GM21723 (cell line): ENCODE measurements around the gene GNG12.

ENCODE experiments used
- ATAC-seq: cut with Tn5 transposase; IDR thresholded peaks from one replicate; pipeline ENCODE4 v1.9.1; 2021; ENCODE audit warnings: mild to moderate bottlenecking, moderate library complexity; ENCODE audit not compliant: unreplicated experiment

Gene GNG12

DNA sequence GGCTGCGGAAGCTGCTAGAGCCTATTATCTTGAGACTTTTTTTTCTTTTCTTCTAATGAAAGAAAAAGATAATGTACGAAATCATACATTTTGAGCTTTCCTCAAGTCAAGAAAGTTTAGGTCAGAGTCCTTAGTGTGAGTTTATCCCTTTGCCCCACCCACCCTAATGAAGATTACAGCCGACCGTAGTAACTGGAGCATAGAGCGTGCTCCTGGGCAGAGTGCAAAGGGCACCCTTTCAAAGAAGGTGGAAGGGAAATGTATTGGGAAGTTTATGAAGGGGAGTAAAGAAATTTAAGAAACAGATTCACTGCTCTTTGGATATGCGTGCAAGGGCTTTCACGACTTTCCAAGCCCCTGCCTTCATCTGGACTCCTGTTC is 17.2 kb downstream of the GNG12 start:
- ATAC-seq = no peak

DNA sequence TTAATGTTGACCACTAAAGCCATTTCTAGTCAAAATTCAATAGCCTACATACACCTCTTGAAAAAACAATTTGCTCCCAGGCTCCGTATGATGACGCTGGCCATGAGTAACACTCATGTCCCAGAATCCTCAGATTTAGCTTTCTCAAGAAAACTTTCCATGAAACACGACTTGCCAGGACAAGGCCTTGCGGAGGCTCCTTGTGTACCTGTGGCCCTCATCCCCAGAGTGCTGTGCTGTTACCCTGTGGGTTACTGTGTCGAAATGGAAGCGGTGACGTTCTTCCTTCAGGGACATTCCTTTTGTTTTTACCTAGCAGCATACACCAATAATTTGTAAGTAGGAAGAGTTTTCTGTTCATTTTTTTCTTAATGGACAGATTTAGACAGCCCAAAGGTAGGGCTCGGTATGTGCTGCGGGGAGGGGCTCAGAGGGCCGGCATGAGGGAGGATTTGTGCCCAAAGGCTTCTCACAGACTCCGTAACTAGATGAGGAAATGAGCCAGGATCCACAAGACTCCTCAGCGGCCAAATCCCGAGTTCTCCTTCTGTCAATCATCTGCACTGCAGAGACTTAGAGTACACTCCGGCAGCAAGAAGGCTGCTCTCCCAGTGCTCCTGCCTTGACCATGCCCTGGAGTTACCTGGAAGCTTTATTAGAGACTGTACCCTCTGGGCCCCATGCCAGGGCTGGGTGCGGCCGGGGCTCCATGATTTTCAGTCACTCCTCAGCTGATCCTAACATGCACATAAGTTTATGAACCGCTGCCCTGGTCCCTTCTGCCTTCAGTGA is 17.8 kb downstream of the GNG12 start:
- ATAC-seq = no peak

DNA sequence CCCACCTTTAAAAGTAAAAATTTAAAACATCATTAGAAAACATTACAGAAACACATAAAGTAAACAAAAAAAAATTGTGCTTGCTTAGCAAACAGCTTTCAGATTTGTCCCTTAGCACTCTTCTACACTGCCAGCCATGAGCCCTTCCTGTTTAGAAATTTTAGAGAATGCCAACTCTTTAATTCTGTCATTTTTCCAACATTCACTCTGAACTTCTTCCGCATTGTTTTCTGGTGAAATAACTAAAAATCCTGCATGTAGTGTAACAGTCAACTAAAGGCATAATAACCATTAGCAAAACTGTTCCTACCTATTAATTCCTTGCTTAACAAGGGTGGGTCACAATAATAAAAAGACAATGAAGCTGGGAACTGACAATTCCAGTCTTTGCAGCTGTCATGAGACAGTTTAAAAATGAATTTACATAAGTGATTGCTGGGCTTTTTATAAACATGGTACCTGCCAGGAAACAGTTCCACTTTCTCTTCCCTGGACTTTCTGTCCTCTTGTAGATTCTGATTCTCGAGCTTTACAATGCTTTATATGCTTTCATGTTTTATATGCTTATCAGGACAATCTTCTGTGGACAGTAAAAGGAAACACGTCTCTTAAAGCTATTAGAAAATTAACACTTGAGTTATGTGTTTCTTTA is 19.0 kb downstream of the GNG12 start:
- no peak for ATAC-seq

DNA sequence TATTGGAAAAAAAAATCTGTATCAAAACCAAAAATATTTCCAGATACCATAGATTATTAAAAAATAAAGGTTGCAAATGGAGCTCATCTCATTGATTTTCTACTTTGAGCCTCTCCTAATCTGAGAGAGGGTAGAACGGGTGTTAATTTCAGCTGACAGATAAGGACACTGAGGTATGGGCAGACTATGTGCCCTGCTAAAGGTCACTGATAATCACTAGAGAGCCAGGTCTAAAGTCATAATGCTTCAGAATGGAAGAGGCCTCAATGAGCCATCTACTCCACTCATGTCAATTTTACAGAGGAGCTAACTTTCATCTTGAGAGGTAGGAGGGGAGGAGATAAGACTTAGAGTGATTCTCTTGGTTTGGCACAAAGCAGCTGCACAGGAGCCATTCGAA is 21.0 kb downstream of the GNG12 start:
- ATAC-seq = no peak

DNA sequence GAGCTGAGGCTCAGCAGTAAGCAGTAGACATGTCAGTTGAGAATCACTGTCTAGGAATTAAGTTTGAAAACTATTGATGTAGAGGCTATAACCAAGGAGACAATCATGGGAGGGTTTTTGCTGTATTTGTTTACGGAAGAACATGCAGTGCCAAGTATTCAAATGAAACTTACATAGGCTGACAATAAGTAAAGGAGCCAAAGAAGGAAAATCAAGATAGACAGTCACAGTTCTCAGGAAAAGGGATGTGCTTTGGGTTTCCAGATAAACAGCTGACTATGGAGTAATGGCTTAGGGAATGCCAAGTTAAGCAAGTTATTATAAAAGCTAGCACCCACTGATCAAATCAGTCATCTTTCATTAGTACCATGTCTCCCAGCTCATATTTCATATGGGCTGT is 21.5 kb downstream of the GNG12 start:
- ATAC-seq = no peak

DNA sequence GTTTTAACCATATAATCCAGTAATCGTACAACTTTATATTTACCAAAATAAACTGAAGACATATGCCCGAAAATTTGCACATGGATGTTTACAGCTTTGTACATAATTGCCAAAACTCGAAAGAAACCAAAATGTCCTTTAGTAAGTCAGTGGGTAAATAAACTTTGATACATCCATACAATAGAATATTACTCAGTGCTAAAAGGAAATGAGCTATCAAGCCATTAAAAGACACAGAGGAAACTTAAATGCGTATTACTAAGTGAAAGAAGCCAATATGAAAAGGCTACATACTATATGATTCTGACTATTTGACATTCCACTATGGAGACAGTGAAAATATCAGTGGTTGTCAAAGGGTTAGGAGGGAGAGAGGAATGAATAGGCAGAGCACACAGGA is 23.4 kb downstream of the GNG12 start:
- ATAC-seq = no peak

DNA sequence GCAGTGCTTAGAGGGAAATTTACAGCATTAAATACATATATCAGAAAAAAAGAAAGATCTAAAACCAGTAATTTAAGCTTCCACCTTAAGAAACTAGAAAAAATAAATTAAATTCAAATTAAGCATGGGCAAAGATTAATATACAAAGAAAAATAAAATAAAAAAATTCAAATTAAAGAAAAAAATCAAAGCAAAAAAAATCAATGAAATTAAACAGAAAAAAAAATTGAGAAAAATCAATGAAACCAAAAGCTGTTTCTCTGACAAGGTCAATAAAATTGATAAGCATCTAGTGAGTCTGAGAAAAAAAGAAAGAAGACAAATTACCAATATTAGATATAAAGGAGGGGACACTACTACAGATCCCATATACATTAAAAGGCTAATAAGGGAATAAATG is 26.0 kb downstream of the GNG12 start:
- no peak for ATAC-seq

DNA sequence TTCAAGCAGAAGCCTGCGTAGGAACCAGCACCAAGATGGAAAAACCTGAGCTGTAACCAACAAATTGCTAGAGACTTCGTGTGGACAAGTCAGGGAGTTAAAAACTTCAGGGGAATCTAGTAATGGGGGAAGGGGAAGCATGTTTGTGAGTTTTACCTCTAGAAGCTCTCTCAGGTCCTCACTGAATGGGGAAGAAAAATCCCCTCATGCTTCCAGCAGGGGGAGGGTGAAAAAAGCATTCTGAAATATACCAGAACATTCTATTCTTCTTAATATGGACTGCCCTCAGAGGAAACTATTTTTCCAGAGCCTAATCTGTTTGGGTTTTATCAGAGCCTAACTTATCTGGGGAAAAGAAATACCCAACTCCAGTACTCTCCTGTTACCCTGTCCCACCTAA is 28.6 kb downstream of the GNG12 start:
- no peak for ATAC-seq

DNA sequence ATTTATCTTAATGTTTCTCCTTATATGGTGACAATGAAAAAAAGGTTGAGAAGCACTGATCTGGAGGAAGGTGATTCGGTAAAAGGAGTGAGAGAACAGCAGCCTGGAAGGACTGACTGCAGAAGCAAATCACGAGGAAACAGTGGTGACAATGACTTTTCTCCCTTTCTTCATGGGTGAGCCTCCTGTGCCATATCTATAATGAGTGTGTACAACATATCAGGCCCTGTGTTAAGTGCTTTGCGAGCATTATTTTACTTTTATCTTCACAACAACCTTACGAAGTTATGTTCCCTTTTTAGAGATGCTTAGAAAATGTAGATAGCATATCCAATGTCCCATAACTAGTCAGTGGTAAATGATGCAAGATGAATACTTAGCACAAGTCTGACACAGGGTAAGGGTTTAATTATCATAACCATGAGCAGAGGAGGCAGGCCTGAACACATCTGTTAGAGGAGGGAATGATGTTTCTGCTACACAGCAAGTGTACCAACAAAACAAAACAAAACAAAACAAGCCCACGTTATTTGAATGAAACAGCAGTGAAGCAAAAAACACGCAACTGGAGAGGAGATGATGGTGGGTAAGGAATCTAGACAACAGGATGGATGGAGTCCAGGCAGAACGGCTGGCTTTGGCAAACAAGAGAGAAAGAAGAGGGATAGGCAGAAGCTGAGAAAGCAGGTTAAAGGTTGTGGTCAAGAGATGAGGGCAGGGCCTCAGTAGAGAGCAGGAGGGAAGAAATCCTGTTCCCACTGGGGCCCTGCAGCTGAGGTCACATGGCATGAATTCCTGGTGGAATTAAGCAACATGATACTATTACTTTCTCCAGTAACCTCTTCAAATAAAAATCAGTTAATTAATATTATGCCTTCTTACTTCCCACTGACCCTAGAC is 29.6 kb downstream of the GNG12 start:
- ATAC-seq = no peak

DNA sequence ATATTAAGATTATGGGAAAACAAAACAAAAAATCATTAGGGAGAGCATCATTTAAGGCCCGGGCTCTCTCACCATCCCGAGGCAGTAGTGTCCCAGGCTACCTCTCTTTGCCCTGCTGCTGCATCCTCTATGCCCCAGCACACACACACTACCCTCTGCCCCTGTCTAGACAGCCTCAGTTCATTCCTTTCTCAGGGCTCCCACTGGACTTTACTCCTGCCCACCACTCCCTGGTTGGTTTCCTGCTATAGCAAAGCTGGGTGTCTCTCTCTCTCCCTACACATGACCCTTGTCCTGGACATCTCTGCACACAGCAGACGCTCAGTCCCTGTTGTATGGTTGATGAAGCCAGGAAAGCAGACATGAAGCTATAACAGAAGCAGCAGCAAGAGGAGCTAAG is 30.7 kb downstream of the GNG12 start:
- ATAC-seq = no peak

DNA sequence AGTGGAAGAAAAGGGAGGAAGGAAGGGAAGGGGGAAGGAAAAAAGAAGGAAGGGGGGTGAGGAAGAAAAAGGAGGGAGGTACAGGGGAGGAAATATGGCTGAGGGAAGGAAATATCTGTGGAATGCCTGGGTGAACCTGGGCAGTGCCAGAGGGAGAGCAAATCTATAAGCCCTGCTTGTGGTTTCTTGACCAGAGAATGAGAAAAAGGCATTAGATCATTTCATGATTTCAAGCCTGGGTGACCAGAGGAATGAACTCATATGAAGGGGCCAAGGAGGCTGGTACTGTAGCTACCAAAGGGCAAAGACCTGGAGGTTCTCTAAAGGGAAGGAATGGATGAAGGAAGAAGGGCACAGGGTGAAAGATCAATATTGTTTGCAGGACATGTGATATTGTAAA is 31.4 kb downstream of the GNG12 start:
- no peak for ATAC-seq

DNA sequence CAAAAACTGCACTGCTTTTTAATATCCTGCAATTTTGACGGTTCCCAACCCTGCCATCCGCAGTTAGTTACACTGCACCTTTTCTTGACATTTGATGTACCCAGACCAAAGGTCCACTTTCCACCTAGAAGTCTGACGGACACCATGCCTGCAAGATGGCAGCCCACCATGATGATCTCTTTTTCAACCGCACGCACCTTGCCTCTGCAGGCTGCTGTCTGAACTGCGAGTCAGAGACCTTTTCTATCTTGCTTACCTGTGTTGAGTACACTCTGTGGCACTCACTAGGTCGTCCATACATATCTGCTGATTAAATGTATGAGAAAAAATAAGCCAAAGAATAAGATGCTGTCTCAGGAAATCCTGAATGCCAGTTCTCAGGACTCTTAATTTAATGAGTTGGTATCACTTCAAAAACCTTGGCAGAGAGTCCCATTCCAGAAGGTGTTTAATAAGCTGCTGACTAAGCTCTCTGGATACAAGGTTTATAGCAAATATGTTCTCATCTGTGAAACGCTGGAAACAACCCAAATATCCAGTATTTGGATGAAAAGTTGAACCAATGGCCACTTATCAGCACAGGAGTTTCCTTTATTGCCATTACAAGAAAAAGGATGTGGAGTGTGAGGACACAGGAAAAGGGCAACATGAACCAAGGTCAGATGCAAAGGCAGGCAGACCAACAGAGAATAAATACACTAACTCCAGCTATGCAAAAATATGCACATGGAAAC is 37.9 kb downstream of the GNG12 start:
- no peak for ATAC-seq

DNA sequence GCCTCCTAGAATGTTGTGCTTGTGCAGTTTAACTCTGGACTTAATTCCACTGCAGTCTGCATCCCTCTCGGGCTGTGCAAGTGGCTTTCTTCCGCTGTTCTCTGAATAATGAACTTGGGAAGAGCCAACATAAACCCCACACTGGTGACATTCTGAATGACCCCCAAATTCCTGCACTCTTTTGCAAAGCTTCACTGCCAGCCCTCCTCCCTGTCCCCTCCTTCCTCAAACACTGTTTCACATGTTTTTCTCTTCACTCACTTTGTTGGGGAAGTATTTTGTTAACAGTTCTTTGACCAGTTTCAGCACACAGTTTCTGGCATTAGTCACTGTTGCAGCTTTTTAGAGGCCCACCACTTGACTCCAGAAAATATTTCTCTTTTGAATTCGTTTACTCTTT is 39.7 kb downstream of the GNG12 start:
- no peak for ATAC-seq

DNA sequence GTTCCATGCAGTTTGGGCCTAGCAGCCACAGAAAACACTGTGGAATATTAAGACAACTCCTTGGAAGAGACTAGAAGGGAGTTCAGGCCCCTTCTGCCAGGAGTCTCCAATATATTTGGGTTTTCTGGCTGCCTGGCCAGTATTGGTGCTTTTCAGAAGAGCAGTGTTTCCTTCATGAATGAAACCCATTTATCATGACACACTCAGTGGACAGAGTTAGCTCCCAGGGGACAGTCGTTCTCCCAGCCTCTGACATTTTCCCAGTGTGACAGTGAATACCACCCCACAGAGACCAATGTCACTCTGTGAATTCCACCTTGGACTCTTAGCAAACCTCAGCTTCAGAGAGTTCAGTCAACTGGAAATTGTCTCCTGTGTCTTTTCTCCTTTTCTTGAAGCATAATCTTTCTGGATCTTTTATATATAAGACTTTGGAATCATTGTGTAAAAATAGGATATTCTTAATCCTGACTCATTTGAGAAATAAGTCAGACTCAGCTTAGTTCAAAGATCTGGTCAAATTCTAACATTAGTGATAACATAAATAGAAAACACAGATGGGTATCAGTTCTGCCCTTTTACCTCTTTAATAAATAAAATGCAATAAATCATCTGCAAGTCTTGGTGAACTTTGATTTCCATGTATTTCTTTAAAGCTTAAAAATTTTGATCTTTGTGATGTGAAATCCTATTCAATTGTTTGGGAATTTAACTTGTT is 40.4 kb downstream of the GNG12 start:
- ATAC-seq = no peak

DNA sequence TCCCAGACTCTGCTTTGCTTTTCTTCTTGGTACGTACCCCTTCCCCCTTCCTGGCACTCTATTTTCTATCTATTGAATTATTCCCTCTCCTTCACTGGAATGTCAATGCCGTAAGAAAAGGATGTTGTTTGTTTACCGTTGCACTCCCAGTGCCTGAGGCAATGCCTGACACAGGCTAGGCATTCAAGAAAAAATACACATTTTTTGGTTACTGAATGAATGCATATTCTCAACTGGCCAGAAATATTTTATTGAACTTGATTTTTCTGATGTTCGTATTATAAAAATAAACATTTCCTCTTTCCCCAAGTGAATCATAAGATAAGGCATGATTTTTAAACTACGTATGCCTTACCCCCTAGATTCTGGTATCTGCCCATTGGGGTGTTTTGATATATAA is 41.2 kb downstream of the GNG12 start:
- no peak for ATAC-seq

DNA sequence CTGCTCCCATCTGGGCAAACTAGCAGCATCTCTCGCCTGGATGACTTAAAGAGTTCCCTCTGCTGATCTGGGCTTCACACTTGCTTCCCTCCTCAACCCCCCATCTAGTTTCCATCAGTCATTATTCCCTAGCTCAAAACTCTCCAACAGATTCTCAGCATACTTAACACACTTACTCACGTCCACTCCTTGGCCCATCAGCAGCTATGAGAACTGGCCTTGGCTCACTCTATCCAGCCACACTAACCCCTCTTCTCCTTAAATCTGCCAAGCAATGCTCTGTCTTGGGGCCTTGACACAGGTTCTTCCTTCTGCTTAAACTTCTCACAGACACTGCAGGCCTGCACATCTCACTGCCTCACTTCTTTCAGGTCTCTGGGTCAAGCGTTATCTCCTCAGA is 41.6 kb downstream of the GNG12 start:
- no peak for ATAC-seq

DNA sequence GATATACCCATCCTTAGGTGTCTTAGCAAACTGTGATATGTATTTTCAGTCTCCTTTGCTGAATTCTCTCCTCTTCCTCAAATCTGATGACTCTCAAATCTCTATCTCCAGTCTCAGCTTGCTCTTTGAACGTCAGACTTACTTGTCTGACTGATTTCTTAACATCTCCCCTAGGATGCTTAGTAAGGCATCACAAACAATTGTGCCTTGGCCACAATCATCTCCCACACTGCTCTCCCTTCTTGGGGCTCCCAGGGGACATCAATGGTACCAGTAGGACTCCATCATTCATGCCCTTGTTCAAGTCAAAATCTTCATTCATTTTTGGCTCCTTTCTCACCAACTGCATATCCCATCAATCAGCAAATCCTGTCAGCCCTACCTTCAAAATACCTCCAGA is 42.0 kb downstream of the GNG12 start:
- no peak for ATAC-seq

DNA sequence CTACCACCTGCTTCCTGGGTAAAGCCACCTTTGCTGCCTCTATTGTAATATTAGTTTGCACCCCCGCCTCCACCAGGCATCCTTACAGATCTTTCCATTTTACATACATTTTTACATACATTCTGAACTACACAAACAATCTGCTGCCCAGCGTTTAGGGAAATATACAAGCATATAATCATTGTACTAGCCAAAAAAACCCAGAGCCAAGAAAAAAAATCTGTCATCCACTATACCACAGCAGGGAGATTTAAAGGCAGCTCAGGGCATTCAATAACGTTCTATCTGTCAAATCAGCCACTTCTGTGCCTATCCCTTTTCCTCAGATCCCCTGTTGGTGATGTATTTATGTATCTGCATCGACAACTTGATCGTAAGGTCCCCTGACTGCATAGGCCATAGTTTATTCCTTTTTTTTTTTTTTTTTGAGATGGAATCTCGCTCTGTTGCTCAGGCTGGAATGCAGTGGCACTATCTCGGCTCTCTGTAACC is 43.0 kb downstream of the GNG12 start:
- ATAC-seq = no peak

DNA sequence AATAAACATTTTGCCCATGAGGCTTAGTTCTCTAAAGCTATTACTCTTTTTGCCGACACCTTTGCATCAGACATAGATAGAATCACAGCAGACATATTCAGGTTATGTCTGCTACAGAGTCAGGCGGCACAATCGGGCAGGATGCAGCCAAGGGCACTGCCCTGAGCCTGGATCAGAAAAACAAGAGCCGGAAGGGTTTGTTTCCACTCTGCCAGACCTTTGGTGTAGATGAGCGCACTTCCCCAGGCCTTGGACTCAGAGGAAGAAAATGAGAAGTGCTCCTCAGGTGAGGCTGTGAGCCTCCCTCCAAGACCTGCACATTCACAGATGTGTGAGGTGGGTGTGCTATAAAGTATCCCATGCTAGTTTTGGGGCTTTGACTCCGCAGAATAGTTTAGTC is 43.7 kb downstream of the GNG12 start:
- no peak for ATAC-seq

DNA sequence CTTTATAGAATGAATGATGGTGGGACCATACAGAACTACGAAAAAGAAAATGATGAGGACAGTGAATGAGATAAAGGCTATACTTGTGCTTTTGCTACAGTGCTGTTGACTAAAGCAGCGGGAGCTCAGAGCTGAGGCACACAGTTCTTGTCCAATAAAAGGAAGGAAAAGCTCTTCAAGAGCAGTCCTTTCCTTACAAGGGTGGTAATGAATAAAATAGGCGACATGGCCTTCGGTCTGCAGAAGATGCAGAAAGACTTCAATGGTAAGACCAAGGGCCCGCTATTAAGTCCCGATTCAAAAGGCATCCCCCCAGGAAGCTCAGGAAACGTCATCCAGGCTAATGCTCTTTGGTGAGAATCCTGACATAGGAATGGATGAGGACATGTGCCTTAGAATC is 44.4 kb downstream of the GNG12 start:
- ATAC-seq = no peak
